Common myeloid progenitor, CD34-positive (primary cell): Measurements from ENCODE around the gene PLEKHA5.

Experiments used
- CTCF ChIA-PET: fragments of 350-600 bp; sonication (Branson Sonifier 250); formaldehyde crosslinking; loops from one replicate; lab custom pipeline; 2021; ENCODE audit warnings: antibody characterized with exemption; lab: Charles Lee
- POLR2A ChIA-PET: fragments of 350-600 bp; sonication (Branson Sonifier 250); formaldehyde crosslinking; loops from one replicate; lab custom pipeline; 2021; ENCODE audit warnings: antibody characterized with exemption; lab: Charles Lee
- DNase-seq, 3 donors: peaks; one replicate each; pipeline versions ENCODE4 v3.0.0 to v3.0.0-alpha.2; 2013
- H3K27ac ChIP-seq, 2 experiments: 1 replicate in 1 of 2; 2 replicates in 1 of 2; pipeline ENCODE4 v1.7.0; 2013; ENCODE audit warnings: inconsistent platforms in 2 of 2, low read length in 2 of 2, mild to moderate bottlenecking in 2 of 2, low read depth in 1 of 2, moderate library complexity in 1 of 2; ENCODE audit not compliant: severe bottlenecking in 2 of 2, insufficient read depth in 1 of 2, poor library complexity in 1 of 2
- H3K27me3 ChIP-seq, 5 experiments: replicated peaks in 2 of 5; 1 replicate in 3 of 5; 2 replicates in 2 of 5; pipeline versions ENCODE4 v1.6.1 to v1.7.0; 2013; ENCODE audit warnings: low read length in 4 of 5, mild to moderate bottlenecking in 2 of 5, moderate library complexity in 2 of 5, inconsistent platforms in 1 of 5; ENCODE audit not compliant: insufficient read depth in 5 of 5, control insufficient read depth in 4 of 5
- H3K36me3 ChIP-seq, 4 experiments: 1 replicate in 2 of 4; 2 replicates in 2 of 4; pipeline versions ENCODE4 v1.6.1 to v1.7.0; 2013; ENCODE audit warnings: low read length in 3 of 4, control low read depth in 1 of 4, mild to moderate bottlenecking in 1 of 4; ENCODE audit not compliant: control insufficient read depth in 4 of 4, insufficient read depth in 4 of 4
- H3K4me1 ChIP-seq, 4 experiments: 1 replicate in 3 of 4; 2 replicates in 1 of 4; pipeline versions ENCODE4 v1.6.1 to v1.7.1; 2013; ENCODE audit warnings: low read length in 3 of 4, mild to moderate bottlenecking in 3 of 4, control low read depth in 1 of 4, inconsistent platforms in 1 of 4, moderate library complexity in 1 of 4; ENCODE audit not compliant: control insufficient read depth in 4 of 4, insufficient read depth in 4 of 4; ENCODE audit errors: control extremely low read depth in 1 of 4
- H3K4me3 ChIP-seq, 7 experiments: 1 replicate in 4 of 7; 2 replicates in 3 of 7; pipeline versions ENCODE4 v1.5.1 to v1.7.0; 2013; ENCODE audit warnings: mild to moderate bottlenecking in 7 of 7, low read length in 6 of 7, moderate library complexity in 6 of 7, inconsistent platforms in 2 of 7, low read depth in 2 of 7, control low read depth in 1 of 7; ENCODE audit not compliant: insufficient read depth in 4 of 7, control insufficient read depth in 1 of 7; ENCODE audit errors: extremely low read depth in 1 of 7
- H3K9me3 ChIP-seq, 5 experiments: 1 replicate in 4 of 5; 2 replicates in 1 of 5; pipeline versions ENCODE4 v1.6.1 to v1.7.1; 2013; ENCODE audit warnings: low read length in 4 of 5, mild to moderate bottlenecking in 2 of 5, inconsistent platforms in 1 of 5, low read depth in 1 of 5, moderate library complexity in 1 of 5; ENCODE audit not compliant: control insufficient read depth in 4 of 5, insufficient read depth in 2 of 5; ENCODE audit errors: control extremely low read depth in 1 of 5
- WGBS: methylation state at CpG from one replicate; pipeline ENCODE4 v1.1.5; 2013; ENCODE audit not compliant: insufficient coverage; 5-methylcytosine and 5-hydroxymethylcytosine counted together

The PLEKHA5 gene

DNA sequence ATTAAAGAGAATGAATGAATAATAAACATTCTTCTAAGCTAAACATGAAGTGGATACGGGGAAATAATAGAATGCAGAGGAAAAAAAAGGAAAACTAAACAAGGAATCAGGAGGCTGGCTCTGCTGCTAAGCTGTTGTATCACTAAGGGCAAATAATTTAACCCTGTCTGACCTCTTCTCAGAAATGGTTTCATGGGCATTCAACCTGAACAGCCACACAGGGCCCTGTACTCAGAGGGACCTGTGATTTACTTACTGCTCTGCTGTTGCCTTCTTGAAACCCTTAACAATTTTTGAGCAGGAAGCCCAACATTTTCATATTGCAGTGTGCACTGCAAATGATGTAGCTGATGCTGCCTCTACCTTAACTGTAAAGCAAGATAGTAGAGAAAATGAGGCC, 14.2 kb upstream of the PLEKHA5 start:
- Histone ChIP-seq H3K9me3 (no peaks in the 10 kb centered on the region), H3K27me3 (no peaks in the 10 kb centered on the region), H3K36me3 (no peaks in the 10 kb centered on the region), H3K4me3 (no peak overlapping the region), H3K27ac (no peak overlapping the region), H3K4me1 (no peaks in the 10 kb centered on the region)
- no CpG with 5 or more reads among the region's 1 CpG for WGBS
- CTCF ChIA-PET = no interaction called here
- POLR2A ChIA-PET = no interaction called here
- no peak for DNase-seq

DNA sequence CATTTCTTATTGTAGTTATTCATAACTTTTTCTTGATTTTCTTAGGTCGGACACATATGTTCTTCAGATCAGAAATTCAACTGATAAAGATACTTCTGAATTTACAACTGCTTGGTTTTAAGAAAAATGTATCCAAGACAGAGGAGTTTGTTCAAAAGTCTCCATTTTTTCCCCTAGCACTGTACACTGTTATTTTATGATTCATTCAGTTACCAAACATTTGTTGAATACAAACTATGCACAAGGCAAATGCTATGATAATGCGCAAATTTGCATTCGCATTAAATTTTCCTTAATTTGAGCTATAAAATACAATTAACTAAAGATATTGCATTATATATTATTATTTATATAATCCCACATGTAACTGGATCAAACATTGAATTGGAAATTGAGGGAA, 10.1 kb upstream of the PLEKHA5 start:
- CTCF ChIA-PET = no interaction called here
- DNase-seq = no peak
- H3K27ac ChIP-seq = no peak overlapping the region
- H3K4me3 ChIP-seq = no peak overlapping the region
- no CpG with 5 or more reads among the region's 3 CpGs for WGBS
- POLR2A ChIA-PET = no interaction called here
- no peaks in the 10 kb centered on the region for H3K27me3 ChIP-seq
- H3K9me3 ChIP-seq = peaks cover 0 to 3% (median 0%) of the 10 kb centered on the region in 5 experiments
- no peaks in the 10 kb centered on the region for H3K36me3 ChIP-seq
- H3K4me1 ChIP-seq = peaks cover 0 to 3% (median 0%) of the 10 kb centered on the region in 4 experiments

GRCh38 chr12:19120795-19121194, 8.7 kb upstream of the PLEKHA5 start:
- 62% methylated on average over 3 of the region's 3 CpGs for WGBS
- ChIA-PET POLR2A (no interaction called here), CTCF (no interaction called here)
- H3K27me3 ChIP-seq = no peaks in the 10 kb centered on the region
- H3K4me1 ChIP-seq = peaks cover 0 to 3% (median 0%) of the 10 kb centered on the region in 4 experiments
- H3K36me3 ChIP-seq = no peaks in the 10 kb centered on the region
- H3K27ac ChIP-seq = no peak overlapping the region
- no peak for DNase-seq
- H3K9me3 ChIP-seq = peaks cover 0 to 4% (median 0%) of the 10 kb centered on the region in 5 experiments
- H3K4me3 ChIP-seq = no peak overlapping the region

DNA sequence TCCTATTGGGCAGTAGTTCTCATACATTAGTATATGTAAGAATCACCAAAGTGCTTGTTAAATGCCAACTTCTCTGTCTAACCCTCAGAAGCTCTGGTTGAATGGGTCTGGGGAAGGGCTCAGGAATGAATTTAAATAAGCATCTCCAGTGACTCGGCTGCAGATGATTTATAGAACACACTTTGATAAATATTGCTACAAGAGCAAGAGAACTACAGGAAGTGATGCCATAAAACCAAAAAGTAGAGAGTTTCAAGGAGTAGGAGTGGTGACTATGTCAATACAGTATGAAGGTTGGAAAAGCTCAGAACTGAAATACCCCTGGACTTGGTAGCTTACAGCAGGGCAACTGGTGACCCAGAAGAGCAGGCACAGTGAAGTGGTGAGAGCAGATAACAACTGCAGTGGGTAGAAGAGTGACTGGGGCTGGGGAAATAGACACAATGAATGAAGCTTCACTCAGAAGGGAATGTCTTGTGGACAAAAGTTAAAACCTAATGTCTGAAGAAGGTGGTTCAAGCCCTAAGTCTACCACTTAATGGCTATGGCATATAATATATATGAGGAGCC, 8.0 kb upstream of the PLEKHA5 start:
- no peaks in the 10 kb centered on the region for H3K27me3 ChIP-seq
- no peak for DNase-seq
- no CpG with 5 or more reads among the region's 1 CpG for WGBS
- H3K4me3 ChIP-seq = no peak overlapping the region
- H3K36me3 ChIP-seq = no peaks in the 10 kb centered on the region
- no peak overlapping the region for H3K27ac ChIP-seq
- peaks cover 0 to 3% (median 0%) of the 10 kb centered on the region in 4 experiments for H3K4me1 ChIP-seq
- CTCF ChIA-PET = no interaction called here
- POLR2A ChIA-PET = no interaction called here
- H3K9me3 ChIP-seq = peaks cover 0 to 7% (median 0%) of the 10 kb centered on the region in 5 experiments

GRCh38 chr12:19125325-19125724, 4.2 kb upstream of the PLEKHA5 start:
- WGBS = 98% methylated on average over 4 of the region's 5 CpGs
- H3K9me3 ChIP-seq = peaks cover 4 to 27% (median 11%) of the 10 kb centered on the region in 5 experiments
- ChIA-PET POLR2A (no interaction called here), CTCF (no interaction called here)
- H3K27ac ChIP-seq = no peak overlapping the region
- no peak overlapping the region for H3K4me3 ChIP-seq
- no peaks in the 10 kb centered on the region for H3K27me3 ChIP-seq
- no peaks in the 10 kb centered on the region for H3K36me3 ChIP-seq
- peaks cover 0 to 3% (median 0%) of the 10 kb centered on the region in 4 experiments for H3K4me1 ChIP-seq
- no peak for DNase-seq

- Histone ChIP-seq H3K27ac (no peak overlapping the region), H3K4me3 (no peak overlapping the region), H3K4me1 (peaks cover 7 to 12% (median 10%) of the 10 kb centered on the region in 4 experiments), H3K27me3 (no peaks in the 10 kb centered on the region), H3K9me3 (peaks cover 4 to 27% (median 11%) of the 10 kb centered on the region in 5 experiments), H3K36me3 (no peaks in the 10 kb centered on the region)
- DNase-seq = peak in 2 of 3 donors; percentile 18 to 40
- ChIA-PET CTCF (interaction anchor here (1.2 kb wide), 1 partner anchor 13 kb away, joined by 3 read pairs; no protein-coding TSS in a partner anchor), POLR2A (no interaction called here)
Observed at GRCh38 chr12:19127270-19127669, 2.3 kb upstream of the PLEKHA5 start.

DNA sequence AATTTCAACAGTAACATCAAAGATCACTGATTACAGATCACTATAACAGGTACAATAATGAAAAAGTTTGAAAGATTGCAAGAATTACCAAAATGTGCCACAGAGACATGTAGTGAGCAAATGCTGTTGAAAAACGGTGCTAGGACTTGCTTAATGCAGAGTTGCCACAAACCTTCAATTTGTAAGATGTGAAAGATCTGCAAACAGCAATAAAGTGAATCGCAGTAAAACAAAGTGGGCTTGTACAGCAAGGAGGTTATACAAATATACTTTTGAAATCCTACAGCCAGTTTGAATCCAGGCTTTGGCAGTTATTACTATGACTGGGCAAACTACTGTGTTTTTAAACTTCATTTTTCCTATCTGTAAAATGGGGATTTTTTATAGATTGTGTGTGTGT, 1.0 kb upstream of the PLEKHA5 start:
- Histone ChIP-seq H3K4me1 (peaks cover 7 to 12% (median 9%) of the 10 kb centered on the region in 4 experiments), H3K27me3 (no peaks in the 10 kb centered on the region), H3K27ac (no peak overlapping the region), H3K4me3 (no peak overlapping the region), H3K9me3 (peaks cover 4 to 27% (median 11%) of the 10 kb centered on the region in 5 experiments), H3K36me3 (no peaks in the 10 kb centered on the region)
- POLR2A ChIA-PET = no interaction called here
- 100% methylated on average over 1 of the region's 2 CpGs for WGBS
- DNase-seq = peak in 2 of 3 donors; percentile 29 to 48
- CTCF ChIA-PET = interaction anchor here (0.9 to 1.2 kb wide), 2 partner anchors 58 to 160 kb away, joined by 3 to 4 read pairs; no protein-coding TSS in a partner anchor
